Effector CD4-positive, alpha-beta T cell (primary cell): ENCODE data around the gene GPR3.
A peak's percentile ranks its signal among the peaks of the same experiment; 100 is the strongest.

Experiments used
- DNase-seq: peaks from one replicate; pipeline ENCODE4 v3.0.0-alpha.2; 2020

The GPR3 gene

GRCh38 chr1:27358928-27359313, 33.5 kb upstream of the GPR3 start:
- no peak for DNase-seq

GRCh38 chr1:27359822-27360158, 32.6 kb upstream of the GPR3 start:
- no peak for DNase-seq

- DNase-seq, result peak; percentile 52
Observed at GRCh38 chr1:27360159-27361043, 32.0 kb upstream of the GPR3 start.

GRCh38 chr1:27361044-27361402, 31.4 kb upstream of the GPR3 start:
- DNase-seq, result no peak

- DNase-seq, result no peak
Observed at GRCh38 chr1:27361553-27361952, 30.9 kb upstream of the GPR3 start.

- no peak for DNase-seq
Observed at GRCh38 chr1:27363766-27364695, 28.4 kb upstream of the GPR3 start.

GRCh38 chr1:27364696-27365371, 27.6 kb upstream of the GPR3 start:
- DNase-seq, result no peak

- DNase-seq, result peak; percentile 65
Observed at GRCh38 chr1:27365372-27366112, 26.9 kb upstream of the GPR3 start.

- DNase-seq, result peak; percentile 62
Observed at GRCh38 chr1:27366113-27366410, 26.4 kb upstream of the GPR3 start.

- DNase-seq, result no peak
Observed at GRCh38 chr1:27366411-27367159, 25.8 kb upstream of the GPR3 start, which contains the start of gene MAP3K6. Gene MAP3K6 (minus strand): TSS chr1:27366961. CDS start chr1:27366597, 364 bp downstream.

GRCh38 chr1:27367160-27367650, 25.2 kb upstream of the GPR3 start:
- no peak for DNase-seq

- no peak for DNase-seq
Observed at GRCh38 chr1:27368869-27369582, 23.4 kb upstream of the GPR3 start.

- no peak for DNase-seq
Observed at GRCh38 chr1:27372022-27372807, 20.2 kb upstream of the GPR3 start.

- DNase-seq, result no peak
Observed at GRCh38 chr1:27372808-27373690, 19.4 kb upstream of the GPR3 start.

- no peak for DNase-seq
Observed at GRCh38 chr1:27374362-27375086, 17.9 kb upstream of the GPR3 start, which contains the start of gene FCN3. Gene FCN3 (minus strand): TSS chr1:27374824. CDS start chr1:27374818, 6 bp downstream.

- DNase-seq, result no peak
Observed at GRCh38 chr1:27377760-27378495, 14.5 kb upstream of the GPR3 start.

- DNase-seq, result no peak
Observed at GRCh38 chr1:27379564-27380122, 12.8 kb upstream of the GPR3 start.
